Transverse colon (tissue), 3 donors: ENCODE data around the gene PSMA4.

Experiments
- EP300 ChIP-seq: sonication (generic); formaldehyde crosslinking; IDR thresholded peaks from one replicate; pipeline ENCODE4 v1.6.1; 2017; ENCODE audit warnings: antibody characterized with exemption, low read depth
- TF ChIP-seq, protein P1 (sequence below), 5 experiments: fragments of 200-600 bp in 3 of 5; fragments of 450-650 bp in 2 of 5; sonication (generic) in 3 of 5; IDR thresholded peaks; 1 replicate in 2 of 5; 2 replicates in 3 of 5; pipeline ENCODE4 v1.5.1; 2016 to 2017; ENCODE audit warnings: antibody characterized with exemption in 5 of 5, inconsistent platforms in 3 of 5, mild to moderate bottlenecking in 2 of 5, moderate library complexity in 1 of 5

- no peak for TF ChIP-seq EP300
- TF ChIP-seq, protein P1, sequence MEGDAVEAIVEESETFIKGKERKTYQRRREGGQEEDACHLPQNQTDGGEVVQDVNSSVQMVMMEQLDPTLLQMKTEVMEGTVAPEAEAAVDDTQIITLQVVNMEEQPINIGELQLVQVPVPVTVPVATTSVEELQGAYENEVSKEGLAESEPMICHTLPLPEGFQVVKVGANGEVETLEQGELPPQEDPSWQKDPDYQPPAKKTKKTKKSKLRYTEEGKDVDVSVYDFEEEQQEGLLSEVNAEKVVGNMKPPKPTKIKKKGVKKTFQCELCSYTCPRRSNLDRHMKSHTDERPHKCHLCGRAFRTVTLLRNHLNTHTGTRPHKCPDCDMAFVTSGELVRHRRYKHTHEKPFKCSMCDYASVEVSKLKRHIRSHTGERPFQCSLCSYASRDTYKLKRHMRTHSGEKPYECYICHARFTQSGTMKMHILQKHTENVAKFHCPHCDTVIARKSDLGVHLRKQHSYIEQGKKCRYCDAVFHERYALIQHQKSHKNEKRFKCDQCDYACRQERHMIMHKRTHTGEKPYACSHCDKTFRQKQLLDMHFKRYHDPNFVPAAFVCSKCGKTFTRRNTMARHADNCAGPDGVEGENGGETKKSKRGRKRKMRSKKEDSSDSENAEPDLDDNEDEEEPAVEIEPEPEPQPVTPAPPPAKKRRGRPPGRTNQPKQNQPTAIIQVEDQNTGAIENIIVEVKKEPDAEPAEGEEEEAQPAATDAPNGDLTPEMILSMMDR (IDR thresholded peaks at IDR 0.05): no peak
Observed at GRCh38 chr15:78501857-78502256, 38.4 kb upstream of the PSMA4 start.
